ENCODE measurements around the gene ASXL1.
"Not testable (repeated sequence)": the region's sequence is repeated elsewhere in the genome, so short reads cannot be mapped to it uniquely, and the experiment has no call there.

ASXL1 gene

GRCh38 chr20:32380745-32381144, 22.6 kb downstream of the ASXL1 start:
- TF ChIP-seq, protein P1, sequence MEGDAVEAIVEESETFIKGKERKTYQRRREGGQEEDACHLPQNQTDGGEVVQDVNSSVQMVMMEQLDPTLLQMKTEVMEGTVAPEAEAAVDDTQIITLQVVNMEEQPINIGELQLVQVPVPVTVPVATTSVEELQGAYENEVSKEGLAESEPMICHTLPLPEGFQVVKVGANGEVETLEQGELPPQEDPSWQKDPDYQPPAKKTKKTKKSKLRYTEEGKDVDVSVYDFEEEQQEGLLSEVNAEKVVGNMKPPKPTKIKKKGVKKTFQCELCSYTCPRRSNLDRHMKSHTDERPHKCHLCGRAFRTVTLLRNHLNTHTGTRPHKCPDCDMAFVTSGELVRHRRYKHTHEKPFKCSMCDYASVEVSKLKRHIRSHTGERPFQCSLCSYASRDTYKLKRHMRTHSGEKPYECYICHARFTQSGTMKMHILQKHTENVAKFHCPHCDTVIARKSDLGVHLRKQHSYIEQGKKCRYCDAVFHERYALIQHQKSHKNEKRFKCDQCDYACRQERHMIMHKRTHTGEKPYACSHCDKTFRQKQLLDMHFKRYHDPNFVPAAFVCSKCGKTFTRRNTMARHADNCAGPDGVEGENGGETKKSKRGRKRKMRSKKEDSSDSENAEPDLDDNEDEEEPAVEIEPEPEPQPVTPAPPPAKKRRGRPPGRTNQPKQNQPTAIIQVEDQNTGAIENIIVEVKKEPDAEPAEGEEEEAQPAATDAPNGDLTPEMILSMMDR (IDR thresholded peaks at IDR 0.05): no peak
- Histone ChIP-seq H3K36me3 (peaks cover 3 to 23% (median 7%) of the 10 kb centered on the region in 3 donors), H3K27me3 (no peaks in the 10 kb centered on the region), H3K4me1 (peaks cover 0 to 26% (median 4%) of the 10 kb centered on the region in 4 donors), H3K9me3 (no peaks in the 10 kb centered on the region), H3K4me3 (no peak overlapping the region), H3K27ac (no peak overlapping the region)
- intact Hi-C loops (cut with DNase I; ENCODE audit: low total_unique reads): no loop called here
- DNase-seq: no peak

GRCh38 chr20:32382102-32382950, 24.2 kb downstream of the ASXL1 start:
- Histone ChIP-seq H3K4me1 (peaks cover 0 to 42% (median 7%) of the 10 kb centered on the region in 4 donors), H3K4me3 (no peak overlapping the region), H3K27me3 (no peaks in the 10 kb centered on the region), H3K9me3 (no peaks in the 10 kb centered on the region), H3K36me3 (peaks cover 0 to 15% (median 3%) of the 10 kb centered on the region in 3 donors), H3K27ac (no peak overlapping the region)
- TF ChIP-seq, protein P1 (IDR thresholded peaks at IDR 0.05): no peak
- intact Hi-C loops (cut with DNase I; ENCODE audit: low total_unique reads): no loop called here
- no peak for DNase-seq

GRCh38 chr20:32383441-32383840, 25.3 kb downstream of the ASXL1 start:
- peaks cover 0 to 15% (median 3%) of the 10 kb centered on the region in 3 donors for H3K36me3 ChIP-seq
- H3K4me3 ChIP-seq; DNase-seq; intact Hi-C loops (cut with DNase I; ENCODE audit: low total_unique reads); H3K9me3 ChIP-seq; H3K27ac ChIP-seq; H3K27me3 ChIP-seq: not testable (repeated sequence)
- H3K4me1 ChIP-seq: peaks cover 0 to 44% (median 10%) of the 10 kb centered on the region in 4 donors

- peak overlapping the region; percentile 9 to 23 for H3K4me3 ChIP-seq
Observed at GRCh38 chr20:32385541-32385940, 27.4 kb downstream of the ASXL1 start.

DNA sequence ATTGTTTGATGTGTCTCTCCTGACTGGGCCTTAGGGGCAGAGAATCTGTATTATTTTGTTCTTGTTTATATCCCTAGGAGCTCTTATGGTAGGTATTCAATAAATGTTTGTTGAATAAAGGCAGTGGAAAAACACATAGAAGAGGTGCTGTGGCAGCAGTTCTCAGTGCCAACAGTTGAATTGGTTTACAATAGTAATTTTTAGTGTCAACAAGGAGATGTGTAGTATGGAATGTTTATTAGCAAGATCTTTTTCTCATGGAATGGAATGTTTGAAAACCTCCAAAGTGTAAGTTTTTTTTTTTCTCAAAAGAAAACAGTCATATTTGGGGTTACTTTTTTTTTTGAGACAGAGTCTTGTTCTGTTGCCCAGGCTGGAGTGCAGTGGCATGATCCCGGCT, 28.0 kb downstream of the ASXL1 start:
- Histone ChIP-seq H3K36me3 (peaks cover 0 to 14% (median 5%) of the 10 kb centered on the region in 3 donors), H3K4me3 (no peak overlapping the region), H3K9me3 (no peaks in the 10 kb centered on the region), H3K27ac (peak overlapping the region; percentile 48 to 55), H3K27me3 (no peaks in the 10 kb centered on the region), H3K4me1 (peaks cover 0 to 50% (median 10%) of the 10 kb centered on the region in 4 donors)
- intact Hi-C loops (cut with DNase I; ENCODE audit: low total_unique reads): no loop called here
- TF ChIP-seq, protein P1 (IDR thresholded peaks at IDR 0.05): no peak
- DNase-seq: no peak

More at GRCh38 chr20:32385541-32385940, 27.4 kb downstream of the ASXL1 start:
- peaks cover 0 to 50% (median 10%) of the 10 kb centered on the region in 4 donors for H3K4me1 ChIP-seq
- TF ChIP-seq, protein P1 (IDR thresholded peaks at IDR 0.05): no peak
- H3K9me3 ChIP-seq: no peaks in the 10 kb centered on the region
- no peak for DNase-seq
- peaks cover 0 to 15% (median 3%) of the 10 kb centered on the region in 3 donors for H3K36me3 ChIP-seq
- H3K27ac ChIP-seq: peak overlapping the region; percentile 48 to 55
- intact Hi-C loops (cut with DNase I; ENCODE audit: low total_unique reads): no loop called here
- H3K27me3 ChIP-seq: no peaks in the 10 kb centered on the region

GRCh38 chr20:32387252-32387651, 29.1 kb downstream of the ASXL1 start:
- no peaks in the 10 kb centered on the region for H3K27me3 ChIP-seq
- peaks cover 0 to 50% (median 10%) of the 10 kb centered on the region in 4 donors for H3K4me1 ChIP-seq
- H3K27ac ChIP-seq: no peak overlapping the region
- no peak for DNase-seq
- TF ChIP-seq, protein P1 (IDR thresholded peaks at IDR 0.05): no peak
- H3K9me3 ChIP-seq: no peaks in the 10 kb centered on the region
- no peak overlapping the region for H3K4me3 ChIP-seq
- peaks cover 0 to 19% (median 11%) of the 10 kb centered on the region in 3 donors for H3K36me3 ChIP-seq
- intact Hi-C loops (cut with DNase I; ENCODE audit: low total_unique reads): no loop called here

All from tibial artery (tissue), 4 donors.